IPS DF 4.7 (cell line): ENCODE data around the gene PPIB.
"Not testable (repeated sequence)": the region's sequence is repeated elsewhere in the genome, so short reads cannot be mapped to it uniquely, and the experiment has no call there.

Source experiments
- DNase-seq: peaks from one replicate; pipeline ENCODE4 v3.0.0-alpha.2; 2013; ENCODE audit warnings: low spot score; ENCODE audit errors: extremely low read depth

Gene PPIB

GRCh38 chr15:64110108-64110701 is 52.6 kb downstream of the PPIB start:
- DNase-seq: not testable (repeated sequence)

DNA sequence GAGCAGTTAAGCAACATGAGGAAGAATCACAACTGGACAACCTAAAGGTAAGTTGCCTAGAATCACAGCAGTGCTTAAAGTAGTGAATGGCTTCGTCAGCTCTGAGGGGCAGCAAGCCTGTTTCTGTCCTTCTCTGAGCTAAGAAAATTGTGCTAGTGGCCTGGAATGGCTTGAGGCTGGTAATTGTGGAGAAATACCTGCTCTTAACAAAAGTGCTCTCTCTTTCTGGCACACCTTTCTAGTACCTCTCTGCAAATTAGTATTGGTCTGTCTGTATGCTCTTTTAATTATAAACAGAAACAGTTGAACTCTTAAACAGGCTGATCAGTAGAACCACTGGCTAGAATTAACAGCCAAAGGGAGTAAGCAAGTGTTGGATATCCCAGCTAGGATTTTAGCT is 55.5 kb downstream of the PPIB start:
- no peak for DNase-seq
